ENCODE data around the gene SF3A2. TPM values are rescaled to one million over a fixed set of nuclear protein-coding genes. Genes with fewer than 3 reads are reported as not detected.

The SF3A2 gene
- total and polyA plus RNA-seq, 10 of the 15 experiments (the other 5 are each of a cell fraction or from before 2014, with no cell fraction given), result 0.33 to 143 (median 30.6) TPM

- Histone ChIP-seq H3K4me1 (ENCODE audit: control insufficient read depth, insufficient read depth, low read length) (no peaks in the 10 kb centered on the region; the same call in 1 of the 2 replicates), H4K20me1 (ENCODE audit: control insufficient read depth, insufficient read depth) (no peaks in the 10 kb centered on the region), H3K4me2 (ENCODE audit: control insufficient read depth, insufficient read depth) (no peak overlapping the region), H3K9me3 (replicated peaks; ENCODE audit: control insufficient read depth, insufficient read depth, low read length) (no peaks in the 10 kb centered on the region), H3K9ac (ENCODE audit: control insufficient read depth, insufficient read depth, low read length) (no peak overlapping the region), H2AFZ (ENCODE audit: control insufficient read depth, low read depth, low read length) (no peak overlapping the region), H3K27me3 (replicated peaks in 1 of 2; ENCODE audit: control insufficient read depth in 2 of 2, insufficient read depth in 2 of 2, low read length in 1 of 2) (no peaks in the 10 kb centered on the region), H3K79me2 (ENCODE audit: control insufficient read depth, insufficient read depth, low read length) (no peaks in the 10 kb centered on the region), H3K4me3 (no peak overlapping the region), H3K27ac (ENCODE audit: control insufficient read depth, insufficient read depth) (no peak overlapping the region), H3K36me3 (ENCODE audit: control insufficient read depth in 2 of 2, insufficient read depth in 2 of 2, low read length in 1 of 2) (peaks cover 3 to 47% of the 10 kb centered on the region in 2 experiments; a peak in 3 of 4 replicates)
- RAD21 ChIA-PET (ENCODE audit: unreplicated experiment), result no interaction called here
- intact Hi-C loops (cut with micrococcal nuclease; ENCODE audit: unreplicated experiment) (no loop called here), in situ Hi-C loops (cut with MboI) (no loop called here)
- SMC1A ChIA-PET (ENCODE audit: uncharacterized antibody, unreplicated experiment), result interaction anchor here (0.5 to 0.8 kb wide), 2 partner anchors 15 to 234 kb away, joined by 3 read pairs; no protein-coding TSS in a partner anchor
- POLR2A ChIA-PET, result no interaction called here
- FAIRE-seq (no peak), ATAC-seq (peak; percentile 61), DNase-seq (ENCODE audit: low read depth, low spot score) (no peak)
- BruUV-seq (replicated peaks), result no TSS peak
- TF ChIP-seq ZBED1 (IDR thresholded peaks at IDR 0.05; ENCODE audit: borderline replicate concordance) (no peak), POLR2A (IDR thresholded peaks at IDR 0.05; ENCODE audit: low read depth, low read length) (0 out of 2 replicates have a peak, but pooled peaks have one; percentile 34), NFYB (IDR thresholded peaks at IDR 0.05; ENCODE audit: insufficient read depth, low read depth, low read length) (no peak), SRF (IDR thresholded peaks at IDR 0.05; ENCODE audit: low read depth in 2 of 2, low read length in 2 of 2) (peak; percentile 63 to 66; a peak in 3 of 4 replicates), MEF2B (IDR thresholded peaks at IDR 0.05; ENCODE audit: partially characterized antibody, poor library complexity, severe bottlenecking) (peak; percentile 57), POLR2AphosphoS2 (IDR thresholded peaks at IDR 0.05; ENCODE audit: low read depth, low read length) (peak; percentile 39; the same call in 1 of the 2 replicates), SUZ12 (IDR thresholded peaks at IDR 0.05; ENCODE audit: unreplicated experiment) (no peak)
- CTCF ChIA-PET, result no interaction called here
- 11% methylated on average over 14 of the region's 14 CpGs for WGBS (ENCODE audit: insufficient coverage, insufficient replicate concordance, low lambda C conversion rate, missing lambda C conversion rate)
These were observed 12.7 kb upstream of the SF3A2 start for GRCh38 chr19:2223959-2224358.

DNA sequence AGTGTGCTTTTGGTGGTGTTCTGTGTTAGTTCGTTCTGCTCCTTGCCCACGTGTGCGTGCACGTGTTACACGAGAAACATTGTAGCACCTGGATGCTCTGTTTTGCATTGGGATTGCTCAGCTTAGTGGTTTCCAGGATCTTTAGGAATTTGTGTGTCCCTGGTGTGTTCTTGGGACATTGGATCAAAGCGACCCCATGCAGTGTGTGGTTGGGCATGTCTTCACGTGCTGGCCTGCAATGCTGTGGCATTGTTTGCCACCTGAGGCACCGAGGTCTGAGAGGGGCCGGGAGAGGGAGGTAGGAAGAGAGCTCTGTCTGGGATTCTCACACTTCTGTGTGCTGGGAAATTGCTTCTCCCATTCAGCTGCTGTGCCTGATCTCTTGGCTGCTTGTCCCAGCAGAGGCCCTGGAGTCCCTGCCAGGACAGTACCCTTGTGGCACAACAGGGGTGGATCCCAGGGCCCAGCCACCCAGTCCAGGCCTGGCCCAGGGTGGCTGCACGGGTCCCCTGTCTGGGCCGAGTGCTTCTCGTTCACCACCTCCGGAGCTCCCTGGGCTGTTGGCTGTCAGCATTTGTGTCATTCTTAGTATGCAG is 11.8 kb upstream of the SF3A2 start:
- ATAC-seq, result no peak
- BruUV-seq (replicated peaks), result no TSS peak
- no peak overlapping the region for H3K9ac ChIP-seq (ENCODE audit: control insufficient read depth, insufficient read depth, low read length)
- CTCF ChIA-PET, result no interaction called here
- intact Hi-C loops (cut with micrococcal nuclease; ENCODE audit: unreplicated experiment), result no loop called here
- in situ Hi-C loops (cut with MboI), result no loop called here
- no peaks in the 10 kb centered on the region for H3K79me2 ChIP-seq (ENCODE audit: control insufficient read depth, insufficient read depth, low read length)
- H3K27me3 ChIP-seq (replicated peaks in 1 of 2; ENCODE audit: control insufficient read depth in 2 of 2, insufficient read depth in 2 of 2, low read length in 1 of 2), result no peaks in the 10 kb centered on the region
- FAIRE-seq, result no peak
- H3K4me1 ChIP-seq (ENCODE audit: control insufficient read depth, insufficient read depth, low read length), result no peaks in the 10 kb centered on the region; the same call in 1 of the 2 replicates
- WGBS (ENCODE audit: insufficient coverage, insufficient replicate concordance, low lambda C conversion rate, missing lambda C conversion rate), result 86% methylated on average over 13 of the region's 13 CpGs
- no peaks in the 10 kb centered on the region for H4K20me1 ChIP-seq (ENCODE audit: control insufficient read depth, insufficient read depth)
- SMC1A ChIA-PET (ENCODE audit: uncharacterized antibody, unreplicated experiment), result no interaction called here
- H3K36me3 ChIP-seq (ENCODE audit: control insufficient read depth in 2 of 2, insufficient read depth in 2 of 2, low read length in 1 of 2), result peaks cover 0 to 51% of the 10 kb centered on the region in 2 experiments; a peak in 3 of 4 replicates
- DNase-seq (ENCODE audit: low read depth, low spot score), result no peak
- H3K4me2 ChIP-seq (ENCODE audit: control insufficient read depth, insufficient read depth), result no peak overlapping the region
- no peak overlapping the region for H3K27ac ChIP-seq (ENCODE audit: control insufficient read depth, insufficient read depth)
- H3K9me3 ChIP-seq (replicated peaks; ENCODE audit: control insufficient read depth, insufficient read depth, low read length), result no peaks in the 10 kb centered on the region
- no peak overlapping the region for H2AFZ ChIP-seq (ENCODE audit: control insufficient read depth, low read depth, low read length)
- no peak overlapping the region for H3K4me3 ChIP-seq
- RAD21 ChIA-PET (ENCODE audit: unreplicated experiment), result no interaction called here
- POLR2A ChIA-PET, result no interaction called here
- TF ChIP-seq CHD2 (IDR thresholded peaks at IDR 0.05; ENCODE audit: borderline replicate concordance, low read depth, low read length) (no peak), JUNB (IDR thresholded peaks at IDR 0.05) (no peak), SMAD5 (IDR thresholded peaks at IDR 0.05; ENCODE audit: low read depth) (no peak), TCF12 (IDR thresholded peaks at IDR 0.05; ENCODE audit: low read depth, low read length) (no peak), ZZZ3 (IDR thresholded peaks at IDR 0.05; ENCODE audit: control insufficient read depth, insufficient read length, low read depth) (no peak), BHLHE40 (IDR thresholded peaks at IDR 0.05; ENCODE audit: borderline replicate concordance in 1 of 2, low read depth in 2 of 2, low read length in 1 of 2) (no peak), HSF1 (IDR thresholded peaks at IDR 0.05; ENCODE audit: low read depth, low read length) (no peak)
- TF ChIP-seq, protein P1, sequence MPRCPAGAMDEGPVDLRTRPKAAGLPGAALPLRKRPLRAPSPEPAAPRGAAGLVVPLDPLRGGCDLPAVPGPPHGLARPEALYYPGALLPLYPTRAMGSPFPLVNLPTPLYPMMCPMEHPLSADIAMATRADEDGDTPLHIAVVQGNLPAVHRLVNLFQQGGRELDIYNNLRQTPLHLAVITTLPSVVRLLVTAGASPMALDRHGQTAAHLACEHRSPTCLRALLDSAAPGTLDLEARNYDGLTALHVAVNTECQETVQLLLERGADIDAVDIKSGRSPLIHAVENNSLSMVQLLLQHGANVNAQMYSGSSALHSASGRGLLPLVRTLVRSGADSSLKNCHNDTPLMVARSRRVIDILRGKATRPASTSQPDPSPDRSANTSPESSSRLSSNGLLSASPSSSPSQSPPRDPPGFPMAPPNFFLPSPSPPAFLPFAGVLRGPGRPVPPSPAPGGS (IDR thresholded peaks at IDR 0.05; ENCODE audit: borderline replicate concordance, insufficient read depth, low read depth, low read length, poor library complexity, severe bottlenecking), result no peak
